ENCODE results near the gene TUBB4A.

DNA sequence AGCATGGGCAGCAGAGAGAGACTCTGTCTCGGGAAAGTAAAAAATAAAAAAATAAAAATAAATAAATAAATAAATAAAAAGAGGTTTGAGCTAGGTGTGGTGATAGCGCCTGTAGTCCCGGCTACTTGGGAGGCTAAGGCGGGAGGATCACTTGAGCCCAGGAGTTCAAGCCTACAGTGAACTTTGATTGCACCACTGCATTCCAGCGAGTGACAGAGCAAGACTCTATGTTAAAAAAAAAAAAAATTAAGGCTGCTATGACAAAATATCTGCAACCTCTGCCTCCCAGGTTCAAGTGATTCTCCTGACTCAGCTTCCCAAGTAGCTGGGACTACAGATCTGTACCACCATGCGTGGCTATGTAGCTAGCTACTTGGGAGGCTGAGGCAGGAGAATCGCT lies 17.3 kb downstream of the TUBB4A start:
- TF ChIP-seq, protein P1, sequence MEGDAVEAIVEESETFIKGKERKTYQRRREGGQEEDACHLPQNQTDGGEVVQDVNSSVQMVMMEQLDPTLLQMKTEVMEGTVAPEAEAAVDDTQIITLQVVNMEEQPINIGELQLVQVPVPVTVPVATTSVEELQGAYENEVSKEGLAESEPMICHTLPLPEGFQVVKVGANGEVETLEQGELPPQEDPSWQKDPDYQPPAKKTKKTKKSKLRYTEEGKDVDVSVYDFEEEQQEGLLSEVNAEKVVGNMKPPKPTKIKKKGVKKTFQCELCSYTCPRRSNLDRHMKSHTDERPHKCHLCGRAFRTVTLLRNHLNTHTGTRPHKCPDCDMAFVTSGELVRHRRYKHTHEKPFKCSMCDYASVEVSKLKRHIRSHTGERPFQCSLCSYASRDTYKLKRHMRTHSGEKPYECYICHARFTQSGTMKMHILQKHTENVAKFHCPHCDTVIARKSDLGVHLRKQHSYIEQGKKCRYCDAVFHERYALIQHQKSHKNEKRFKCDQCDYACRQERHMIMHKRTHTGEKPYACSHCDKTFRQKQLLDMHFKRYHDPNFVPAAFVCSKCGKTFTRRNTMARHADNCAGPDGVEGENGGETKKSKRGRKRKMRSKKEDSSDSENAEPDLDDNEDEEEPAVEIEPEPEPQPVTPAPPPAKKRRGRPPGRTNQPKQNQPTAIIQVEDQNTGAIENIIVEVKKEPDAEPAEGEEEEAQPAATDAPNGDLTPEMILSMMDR (IDR thresholded peaks at IDR 0.05): no peak
- TF ChIP-seq POLR2A (IDR thresholded peaks at IDR 0.05): no peak

All from lower leg skin (tissue), 3 donors.